Ectodermal cell (in vitro differentiated cells): ENCODE data around the gene DPEP2NB.
"Not testable (repeated sequence)": the region's sequence is repeated elsewhere in the genome, so short reads cannot be mapped to it uniquely, and the experiment has no call there.

Experiments
- H3K27ac ChIP-seq: 2 replicates; pipeline ENCODE4 v1.7.0; 2013; ENCODE audit warnings: mild to moderate bottlenecking, low read depth, low read length; ENCODE audit not compliant: insufficient read depth, poor library complexity, severe bottlenecking
- H3K27me3 ChIP-seq: 2 replicates; pipeline ENCODE4 v1.7.0; 2013; ENCODE audit warnings: mild to moderate bottlenecking, low read length; ENCODE audit not compliant: insufficient read depth, control insufficient read depth, poor library complexity, severe bottlenecking
- H3K36me3 ChIP-seq: one replicate; pipeline ENCODE4 v1.7.0; 2013; ENCODE audit warnings: low read length; ENCODE audit not compliant: control insufficient read depth, insufficient read depth
- H3K4me1 ChIP-seq: one replicate; pipeline ENCODE4 v1.7.0; 2013; ENCODE audit warnings: low read length; ENCODE audit not compliant: control insufficient read depth, insufficient read depth
- H3K4me3 ChIP-seq: 2 replicates; pipeline ENCODE4 v1.7.0; 2013; ENCODE audit warnings: low read depth, low read length, control low read depth; ENCODE audit not compliant: insufficient read depth
- H3K9me3 ChIP-seq: 2 replicates; pipeline ENCODE4 v1.7.0; 2013; ENCODE audit warnings: mild to moderate bottlenecking, low read length, moderate library complexity; ENCODE audit not compliant: control insufficient read depth
- WGBS, 2 experiments: methylation state at CpG; one replicate each; pipeline ENCODE4 v1.1.7; 2013; ENCODE audit warnings: missing lambda C conversion rate in 2 of 2; 5-methylcytosine and 5-hydroxymethylcytosine counted together

The DPEP2NB gene

DNA sequence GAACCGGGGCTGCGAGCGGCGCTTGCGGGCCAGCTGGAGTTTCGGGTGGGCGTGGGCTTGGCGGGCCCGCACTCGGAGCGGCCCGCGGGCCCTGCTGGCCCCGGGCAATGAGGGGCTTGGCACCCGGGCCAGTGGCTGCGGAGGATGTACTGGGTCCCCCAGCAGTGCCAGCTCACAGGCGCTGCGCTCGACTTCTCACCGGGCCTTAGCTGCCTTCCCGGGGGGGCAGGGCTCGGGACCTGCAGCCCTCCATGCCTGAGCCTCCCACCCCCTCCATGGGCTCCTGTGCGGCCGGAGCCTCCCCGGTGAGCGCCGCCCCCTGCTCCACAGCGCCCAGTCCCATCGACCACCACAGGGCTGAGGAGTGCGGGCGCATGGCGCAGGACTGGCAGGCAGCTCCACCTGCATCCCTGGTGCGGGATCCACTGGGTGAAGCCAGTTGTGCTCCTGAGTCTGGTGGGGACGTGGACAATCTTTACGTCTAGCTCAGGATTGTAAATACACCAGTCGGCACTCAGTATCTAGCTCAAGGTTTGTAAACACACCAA is 17.4 kb downstream of the DPEP2NB start:
- H3K4me3 ChIP-seq, H3K27me3 ChIP-seq, H3K27ac ChIP-seq, H3K36me3 ChIP-seq, H3K4me1 ChIP-seq, H3K9me3 ChIP-seq: not testable (repeated sequence)
- 96 to 98% methylated on average over 36 of the region's 36 CpGs for WGBS, 2 experiments

DNA sequence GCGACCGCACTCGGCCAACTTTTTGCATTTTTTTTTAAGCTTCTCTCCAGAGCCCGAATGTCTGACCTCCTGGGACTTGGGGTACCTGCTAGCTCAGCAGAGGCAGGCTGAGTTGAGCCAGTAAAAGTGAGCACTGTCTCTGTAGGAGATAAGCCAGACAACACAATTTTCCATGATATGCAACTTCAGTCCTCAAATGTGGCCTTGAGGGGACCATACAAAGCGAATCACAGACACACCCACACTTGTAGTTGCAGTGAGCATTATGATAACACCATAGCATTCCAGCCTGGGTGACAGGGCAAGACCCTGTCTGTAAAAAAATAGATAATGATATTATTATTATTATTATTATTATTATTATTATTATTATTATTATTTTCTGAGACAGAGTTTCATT is 19.0 kb downstream of the DPEP2NB start:
- no peak overlapping the region for H3K27ac ChIP-seq
- H3K9me3 ChIP-seq: no peaks in the 10 kb centered on the region
- H3K27me3 ChIP-seq: peaks cover 10% of the 10 kb centered on the region
- no peaks in the 10 kb centered on the region for H3K36me3 ChIP-seq
- WGBS, 2 experiments: 89 to 95% methylated on average over 5 of the region's 5 CpGs
- no peaks in the 10 kb centered on the region for H3K4me1 ChIP-seq
- H3K4me3 ChIP-seq: no peak overlapping the region

DNA sequence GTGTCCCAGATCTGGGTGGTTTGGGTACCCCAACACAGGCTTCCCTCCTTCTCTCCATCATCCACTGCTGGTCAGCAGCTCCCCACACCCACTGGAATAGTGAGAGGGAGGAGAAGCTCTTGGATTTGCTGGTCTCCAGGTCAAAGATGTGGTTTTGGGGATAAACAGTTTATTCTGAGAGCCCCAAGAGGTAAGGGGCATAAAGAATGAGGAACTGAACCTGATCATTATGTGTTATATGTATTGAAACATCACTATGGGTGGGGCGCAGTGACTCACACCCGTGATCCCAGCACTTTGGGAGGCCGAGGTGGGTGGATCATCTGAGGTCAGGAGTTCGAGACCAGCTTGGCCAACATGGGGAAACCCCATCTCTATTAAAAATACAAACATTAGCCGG is 20.3 kb downstream of the DPEP2NB start:
- no peak overlapping the region for H3K4me3 ChIP-seq
- 90 to 98% methylated on average over 5 of the region's 5 CpGs for WGBS, 2 experiments
- H3K4me1 ChIP-seq: no peaks in the 10 kb centered on the region
- no peaks in the 10 kb centered on the region for H3K9me3 ChIP-seq
- H3K27me3 ChIP-seq: peaks cover 10% of the 10 kb centered on the region
- no peak overlapping the region for H3K27ac ChIP-seq
- H3K36me3 ChIP-seq: no peaks in the 10 kb centered on the region

DNA sequence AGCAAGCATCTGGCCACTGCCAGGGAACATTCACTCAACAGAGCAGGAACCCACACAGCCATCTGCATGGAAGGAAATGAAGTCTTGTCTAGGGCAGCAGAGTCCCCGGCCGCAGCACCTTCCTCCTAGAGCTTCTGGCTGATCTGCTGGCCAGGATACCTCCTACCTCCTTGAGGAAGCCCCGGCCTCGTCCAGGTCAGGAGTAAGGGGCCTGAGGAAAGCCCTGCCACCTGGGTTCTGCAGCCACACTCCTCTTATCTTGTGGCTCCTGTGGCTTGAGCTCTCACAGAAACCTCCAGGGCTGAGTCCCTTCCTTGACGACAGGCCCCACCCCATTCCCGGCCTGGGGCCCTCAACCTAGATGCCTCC is 21.7 kb downstream of the DPEP2NB start:
- H3K4me1 ChIP-seq, H3K4me3 ChIP-seq, H3K27me3 ChIP-seq, H3K27ac ChIP-seq, H3K36me3 ChIP-seq, H3K9me3 ChIP-seq: not testable (repeated sequence)
- 87 to 94% methylated on average over 4 of the region's 6 CpGs for WGBS, 2 experiments

DNA sequence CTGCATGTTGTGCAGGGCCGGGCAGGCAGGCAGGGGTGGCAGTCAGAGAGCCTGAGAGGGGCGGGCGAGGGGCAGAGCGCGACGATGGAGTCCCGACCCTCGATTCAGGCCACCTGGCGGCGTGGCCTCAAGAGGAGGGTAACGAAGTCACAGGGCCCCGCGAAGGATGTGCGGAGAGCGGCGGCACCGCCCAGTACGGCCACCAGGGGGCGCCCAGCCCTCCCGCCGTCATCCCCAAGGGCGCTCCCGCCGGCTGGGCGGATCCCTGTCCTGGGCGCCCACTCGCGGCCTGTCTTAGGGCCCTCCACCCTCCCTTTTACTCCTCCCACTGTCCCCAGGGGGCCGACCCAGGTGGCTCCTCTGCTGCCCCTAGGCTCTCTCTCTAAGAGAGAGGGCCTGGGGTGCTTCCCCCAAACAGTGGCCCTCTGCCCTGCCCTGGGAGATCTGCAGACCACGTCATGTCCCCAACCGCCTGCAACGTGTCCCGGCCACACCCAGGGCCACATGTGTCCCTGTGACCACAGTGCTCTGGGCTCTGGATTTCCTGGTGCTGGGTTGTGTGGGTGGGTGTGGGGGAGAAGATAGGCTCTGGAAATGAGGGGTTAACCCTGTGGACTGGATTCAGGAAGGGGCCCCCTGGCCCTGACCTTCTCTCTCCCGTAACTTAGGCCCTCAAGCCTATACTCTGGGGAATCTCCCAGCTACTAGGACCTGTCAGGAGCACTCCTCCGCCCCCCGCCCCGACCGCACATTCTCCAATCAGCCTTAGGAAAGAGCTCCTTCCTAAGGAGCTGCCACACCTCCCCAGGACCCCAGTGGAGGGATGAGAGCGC is 22.3 kb downstream of the DPEP2NB start:
- H3K27ac ChIP-seq: no peak overlapping the region
- H3K27me3 ChIP-seq: peaks cover 10% of the 10 kb centered on the region
- H3K4me1 ChIP-seq: no peaks in the 10 kb centered on the region
- H3K36me3 ChIP-seq: no peaks in the 10 kb centered on the region
- no peak overlapping the region for H3K4me3 ChIP-seq
- H3K9me3 ChIP-seq: no peaks in the 10 kb centered on the region
- WGBS, 2 experiments: 25% methylated on average over 39 of the region's 39 CpGs

DNA sequence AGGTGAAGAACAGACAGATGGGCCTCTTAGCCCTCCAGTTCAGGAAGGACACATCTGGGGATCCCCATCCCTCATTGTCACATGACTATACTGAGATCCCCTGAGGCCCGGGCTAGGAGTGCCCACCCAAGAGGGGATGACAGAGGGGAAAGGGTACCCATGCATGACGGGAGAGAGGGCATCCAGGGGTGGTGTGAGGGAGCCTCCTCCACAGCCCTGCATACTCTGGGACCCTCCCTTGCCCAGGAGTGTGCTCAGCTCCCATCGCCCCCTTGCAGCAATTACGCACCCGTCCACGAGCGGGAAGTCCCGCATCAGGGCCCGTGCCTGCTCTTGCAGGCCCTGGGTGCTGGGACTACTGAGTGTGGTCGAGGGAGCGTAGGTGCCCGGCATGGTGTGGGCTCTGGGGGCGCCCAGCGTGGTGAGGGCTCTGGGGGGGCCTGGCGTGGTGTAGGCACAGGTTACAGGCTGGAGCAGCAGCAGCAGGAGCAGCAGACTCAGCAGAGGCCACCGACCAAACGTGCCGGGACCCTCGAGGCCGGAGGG is 23.0 kb downstream of the DPEP2NB start:
- H3K36me3 ChIP-seq: no peaks in the 10 kb centered on the region
- H3K9me3 ChIP-seq: no peaks in the 10 kb centered on the region
- no peaks in the 10 kb centered on the region for H3K4me1 ChIP-seq
- no peak overlapping the region for H3K4me3 ChIP-seq
- peaks cover 10% of the 10 kb centered on the region for H3K27me3 ChIP-seq
- 84% methylated on average over 20 of the region's 20 CpGs for WGBS, 2 experiments
- H3K27ac ChIP-seq: no peak overlapping the region

DNA sequence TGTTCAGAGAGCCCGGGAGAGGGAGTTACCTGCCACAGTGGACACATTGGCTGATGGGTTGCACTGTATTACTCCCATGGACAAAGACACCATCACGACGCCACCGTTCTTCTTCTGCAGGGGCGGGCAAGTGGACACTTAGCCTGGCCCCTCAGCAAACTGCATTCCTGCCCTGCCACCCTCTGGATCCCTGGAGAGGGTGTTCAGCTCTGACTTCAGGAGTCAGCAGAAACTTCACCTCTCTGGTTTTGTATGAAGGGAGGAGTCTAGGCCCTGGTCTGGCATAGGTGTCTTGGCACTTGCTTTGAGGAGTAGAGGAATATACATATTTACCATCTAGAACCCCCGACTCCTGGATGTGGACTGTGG is 25.7 kb downstream of the DPEP2NB start:
- H3K27ac ChIP-seq: no peak overlapping the region

DNA sequence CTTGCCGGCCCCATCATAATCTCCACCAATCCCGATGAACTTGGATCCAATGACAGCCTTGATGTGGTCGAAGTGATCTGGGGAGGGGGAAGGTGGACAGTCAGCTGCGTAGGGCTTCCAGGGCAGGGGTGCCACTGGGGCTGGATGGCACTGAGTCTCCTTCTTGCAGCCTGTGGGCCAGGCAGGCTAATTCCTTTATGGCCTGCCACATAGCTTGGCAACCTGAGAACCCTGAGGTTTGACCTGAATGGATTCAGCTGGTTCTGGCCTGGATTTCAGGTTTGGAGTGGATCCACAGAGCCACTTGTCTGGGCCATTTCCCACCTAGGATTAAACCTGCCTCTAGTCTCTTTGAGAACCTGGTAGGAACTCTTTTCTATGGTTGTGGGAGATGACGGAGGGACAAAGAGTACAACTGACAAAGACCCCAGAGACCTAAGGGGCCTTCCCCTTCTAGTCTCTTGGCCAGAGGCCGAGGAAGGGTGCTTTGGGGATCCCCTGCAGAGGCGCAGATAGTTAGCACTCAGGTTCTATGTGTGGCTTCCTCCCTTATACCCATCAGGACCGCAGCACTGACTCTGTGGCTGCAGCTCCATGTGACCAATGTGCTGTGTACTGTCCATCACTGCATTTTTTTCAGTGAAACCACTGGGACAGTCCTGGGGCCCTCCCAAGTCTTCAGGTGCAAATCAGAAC is 26.2 kb downstream of the DPEP2NB start:
- no peaks in the 10 kb centered on the region for H3K36me3 ChIP-seq
- H3K27me3 ChIP-seq: peaks cover 10% of the 10 kb centered on the region
- WGBS, 2 experiments: 83 to 89% methylated on average over 8 of the region's 8 CpGs
- H3K27ac ChIP-seq: no peak overlapping the region
- no peaks in the 10 kb centered on the region for H3K4me1 ChIP-seq
- H3K4me3 ChIP-seq: no peak overlapping the region
- H3K9me3 ChIP-seq: no peaks in the 10 kb centered on the region

More for the DNA sequence above, 25.7 kb downstream of the DPEP2NB start:
- 92 to 93% methylated on average over 6 of the region's 6 CpGs for WGBS, 2 experiments
- Histone ChIP-seq H3K4me3 (no peak overlapping the region), H3K9me3 (no peaks in the 10 kb centered on the region), H3K27me3 (peaks cover 10% of the 10 kb centered on the region), H3K36me3 (no peaks in the 10 kb centered on the region), H3K4me1 (no peaks in the 10 kb centered on the region)

DNA sequence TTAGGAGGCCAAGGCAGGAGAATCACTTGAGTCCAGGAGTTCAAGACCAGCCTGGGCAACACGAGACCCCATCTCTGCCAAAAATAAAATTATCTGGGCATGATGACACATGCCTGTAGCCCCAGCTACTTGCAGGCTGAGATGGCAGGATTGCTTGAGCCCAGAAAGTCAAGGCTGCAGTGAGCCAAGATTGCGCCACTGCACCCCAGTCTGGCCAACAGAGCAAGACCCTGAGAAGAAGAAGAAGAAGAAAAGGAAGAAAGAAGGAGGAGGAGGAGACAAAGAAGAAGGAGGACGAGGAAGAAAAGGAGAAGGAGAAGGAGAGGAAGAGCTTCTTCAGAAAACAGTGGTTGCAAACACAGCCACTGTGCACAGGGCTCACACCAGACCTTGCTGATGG is 27.0 kb downstream of the DPEP2NB start:
- no peaks in the 10 kb centered on the region for H3K36me3 ChIP-seq
- no peak overlapping the region for H3K27ac ChIP-seq
- H3K9me3 ChIP-seq: no peaks in the 10 kb centered on the region
- WGBS, 2 experiments: 85 to 89% methylated on average over 3 of the region's 3 CpGs
- no peak overlapping the region for H3K4me3 ChIP-seq
- H3K27me3 ChIP-seq: peaks cover 10% of the 10 kb centered on the region
- no peaks in the 10 kb centered on the region for H3K4me1 ChIP-seq

DNA sequence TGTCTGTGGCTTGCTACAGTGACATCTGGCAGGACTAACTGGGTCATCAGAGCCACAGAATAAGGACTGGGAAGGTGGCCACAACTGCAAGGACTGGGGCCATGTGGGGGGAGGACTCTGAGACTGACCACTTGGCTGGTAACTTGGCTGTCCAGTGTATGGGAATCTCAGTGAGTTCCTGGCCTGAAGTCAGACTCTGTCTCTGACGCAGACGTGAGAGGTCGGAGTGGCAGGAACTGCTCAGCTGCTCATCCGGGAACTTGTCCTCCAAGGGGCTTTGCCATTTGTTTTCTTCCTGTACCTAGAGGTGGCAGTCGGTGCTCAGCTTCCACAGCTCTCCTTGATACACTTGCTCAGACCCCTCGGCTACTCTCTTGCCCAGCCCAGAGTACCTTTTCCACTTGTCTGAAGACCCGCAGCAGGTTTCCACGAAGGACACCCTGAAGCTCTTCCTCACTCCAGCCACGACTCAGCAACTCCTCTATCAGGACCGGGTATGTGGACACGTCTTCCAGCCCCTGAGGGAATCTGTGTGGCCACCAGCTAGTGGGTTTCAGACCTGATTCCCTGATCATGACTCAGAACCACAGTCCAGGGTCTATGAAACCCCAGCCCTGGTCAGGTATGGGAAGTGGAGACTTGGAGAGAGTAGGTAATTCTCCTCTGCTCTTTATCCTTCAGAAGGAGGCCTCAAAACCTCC is 28.1 kb downstream of the DPEP2NB start:
- no peak overlapping the region for H3K4me3 ChIP-seq
- H3K4me1 ChIP-seq: no peaks in the 10 kb centered on the region
- H3K9me3 ChIP-seq: no peaks in the 10 kb centered on the region
- no peak overlapping the region for H3K27ac ChIP-seq
- peaks cover 4% of the 10 kb centered on the region for H3K27me3 ChIP-seq
- H3K36me3 ChIP-seq: no peaks in the 10 kb centered on the region
- 90 to 92% methylated on average over 11 of the region's 11 CpGs for WGBS, 2 experiments
